Measurements from ENCODE around the gene FGF4. TPM values are rescaled to one million over a fixed set of nuclear protein-coding genes. Genes with fewer than 3 reads are reported as not detected.

Gene FGF4
- total RNA-seq, 2 donors from 2014 or later, result not detected

DNA sequence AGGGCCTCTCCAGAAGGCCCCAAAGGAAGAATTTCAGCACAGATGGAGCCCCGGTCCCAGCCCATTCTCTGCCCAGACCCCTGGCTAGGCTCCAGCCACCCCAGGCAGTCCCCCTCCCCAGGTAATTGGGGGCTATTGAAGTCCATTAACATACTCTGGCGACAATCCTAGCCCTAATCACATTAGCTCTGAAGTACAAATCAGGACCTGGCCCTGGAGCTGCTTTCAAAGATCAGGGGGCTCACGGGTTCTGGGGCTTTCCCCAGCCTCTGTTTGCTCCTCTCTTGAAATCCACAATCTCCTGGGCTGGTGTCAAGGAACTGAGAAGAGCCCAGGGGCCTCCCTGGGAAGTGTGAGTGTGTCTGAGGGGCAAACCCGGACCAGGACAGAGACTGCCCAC, 22.3 kb downstream of the FGF4 start:
- Histone ChIP-seq H3K27me3 (replicated peaks; ENCODE audit: insufficient read depth) (no peaks in the 10 kb centered on the region), H3K9me3 (no peaks in the 10 kb centered on the region), H3K27ac (no peak overlapping the region), H3K4me3 (no peak overlapping the region), H3K36me3 (no peaks in the 10 kb centered on the region), H3K4me1 (ENCODE audit: control insufficient read depth in 1 of 2, low read depth in 2 of 2) (no peaks in the 10 kb centered on the region)
- TF ChIP-seq, protein P1, sequence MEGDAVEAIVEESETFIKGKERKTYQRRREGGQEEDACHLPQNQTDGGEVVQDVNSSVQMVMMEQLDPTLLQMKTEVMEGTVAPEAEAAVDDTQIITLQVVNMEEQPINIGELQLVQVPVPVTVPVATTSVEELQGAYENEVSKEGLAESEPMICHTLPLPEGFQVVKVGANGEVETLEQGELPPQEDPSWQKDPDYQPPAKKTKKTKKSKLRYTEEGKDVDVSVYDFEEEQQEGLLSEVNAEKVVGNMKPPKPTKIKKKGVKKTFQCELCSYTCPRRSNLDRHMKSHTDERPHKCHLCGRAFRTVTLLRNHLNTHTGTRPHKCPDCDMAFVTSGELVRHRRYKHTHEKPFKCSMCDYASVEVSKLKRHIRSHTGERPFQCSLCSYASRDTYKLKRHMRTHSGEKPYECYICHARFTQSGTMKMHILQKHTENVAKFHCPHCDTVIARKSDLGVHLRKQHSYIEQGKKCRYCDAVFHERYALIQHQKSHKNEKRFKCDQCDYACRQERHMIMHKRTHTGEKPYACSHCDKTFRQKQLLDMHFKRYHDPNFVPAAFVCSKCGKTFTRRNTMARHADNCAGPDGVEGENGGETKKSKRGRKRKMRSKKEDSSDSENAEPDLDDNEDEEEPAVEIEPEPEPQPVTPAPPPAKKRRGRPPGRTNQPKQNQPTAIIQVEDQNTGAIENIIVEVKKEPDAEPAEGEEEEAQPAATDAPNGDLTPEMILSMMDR (IDR thresholded peaks at IDR 0.05), result no peak
- DNase-seq (ENCODE audit: low spot score) (no peak), ATAC-seq (ENCODE audit: insufficient number of reproducible peaks, low FRiP score, low read depth) (no peak)

DNA sequence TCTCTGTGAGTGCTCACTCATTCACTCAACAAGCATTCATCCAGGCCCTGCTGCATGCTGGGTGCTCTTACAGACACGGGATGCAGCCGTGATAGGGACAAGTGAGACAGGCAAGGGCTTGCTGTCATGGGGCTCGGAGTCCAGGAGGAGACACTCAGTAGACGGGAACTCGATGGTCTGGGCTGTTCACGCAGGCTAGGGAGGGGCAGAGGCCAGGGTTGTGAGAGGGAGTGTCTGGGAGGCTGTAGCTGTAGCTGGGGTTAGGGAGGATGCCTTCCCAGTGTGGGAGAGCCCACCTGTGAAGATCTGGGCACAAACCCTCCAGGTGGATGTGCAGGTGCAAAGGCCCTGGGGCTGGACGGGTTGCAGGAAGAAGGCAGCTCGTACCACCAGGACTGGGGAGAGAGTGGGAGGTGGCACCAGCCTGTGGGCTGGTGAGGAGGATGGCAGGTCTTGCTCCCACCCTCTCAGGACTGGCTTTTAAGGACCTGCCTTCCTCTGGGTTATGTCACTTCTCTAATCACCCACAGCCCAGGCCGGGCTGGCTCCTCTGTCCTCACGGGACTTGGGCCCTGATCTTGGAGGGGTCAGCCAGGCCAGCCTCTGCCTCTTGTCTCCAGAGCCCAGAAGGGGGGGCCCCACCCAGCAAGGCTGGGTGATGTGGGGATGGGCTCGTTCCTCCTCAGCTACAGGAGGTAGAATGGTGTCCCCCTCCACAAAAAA, 24.1 kb downstream of the FGF4 start:
- DNase-seq (ENCODE audit: low spot score) (no peak), ATAC-seq (ENCODE audit: insufficient number of reproducible peaks, low FRiP score, low read depth) (no peak)
- H3K4me1 ChIP-seq (ENCODE audit: control insufficient read depth in 1 of 2, low read depth in 2 of 2), result no peaks in the 10 kb centered on the region
- TF ChIP-seq, protein P1 (IDR thresholded peaks at IDR 0.05), result no peak
- H3K27ac ChIP-seq, result no peak overlapping the region
- H3K4me3 ChIP-seq, result no peak overlapping the region
- no peaks in the 10 kb centered on the region for H3K27me3 ChIP-seq (replicated peaks; ENCODE audit: insufficient read depth)
- H3K9me3 ChIP-seq, result no peaks in the 10 kb centered on the region
- H3K36me3 ChIP-seq, result no peaks in the 10 kb centered on the region

DNA sequence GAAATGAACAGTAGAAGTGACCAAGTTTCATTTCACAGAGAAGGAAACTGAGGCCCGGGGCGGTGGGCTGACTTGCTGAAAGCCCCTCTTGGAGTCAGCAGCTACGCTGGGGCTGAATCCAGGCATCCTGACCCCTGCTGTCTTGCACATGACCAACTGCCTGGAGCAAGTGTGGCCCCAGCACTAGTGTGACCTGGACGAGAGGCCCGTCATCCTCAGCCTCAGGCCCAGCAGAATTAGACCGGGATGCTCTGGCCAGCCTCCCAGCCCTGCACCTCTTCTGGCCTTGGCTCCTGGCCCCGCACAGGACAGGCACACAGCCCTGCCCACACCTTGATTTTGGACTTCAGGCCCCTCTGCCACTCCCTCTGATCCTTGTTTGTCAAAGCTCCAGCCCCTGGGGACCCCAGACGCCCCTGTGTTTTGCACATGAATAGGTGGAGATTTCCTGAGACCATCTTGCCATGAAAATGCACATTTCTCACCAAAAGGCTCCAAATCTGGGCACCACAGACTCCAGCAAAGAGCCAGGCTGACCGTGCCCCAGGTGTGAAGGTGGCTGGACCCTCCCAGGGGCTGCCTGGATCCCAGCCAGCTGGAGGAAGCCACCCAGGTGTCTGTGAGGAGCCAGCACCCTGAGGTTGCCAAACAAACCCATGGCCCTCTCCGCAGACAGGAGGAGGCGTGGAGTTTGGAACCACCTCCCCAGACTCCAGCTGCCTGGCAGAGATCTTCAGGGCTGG, 24.9 kb downstream of the FGF4 start:
- no peak overlapping the region for H3K4me3 ChIP-seq
- H3K36me3 ChIP-seq, result no peaks in the 10 kb centered on the region
- H3K27ac ChIP-seq, result no peak overlapping the region
- DNase-seq (ENCODE audit: low spot score) (no peak), ATAC-seq (ENCODE audit: insufficient number of reproducible peaks, low FRiP score, low read depth) (no peak)
- H3K4me1 ChIP-seq (ENCODE audit: control insufficient read depth in 1 of 2, low read depth in 2 of 2), result no peaks in the 10 kb centered on the region
- TF ChIP-seq, protein P1 (IDR thresholded peaks at IDR 0.05), result no peak
- H3K9me3 ChIP-seq, result no peaks in the 10 kb centered on the region
- no peaks in the 10 kb centered on the region for H3K27me3 ChIP-seq (replicated peaks; ENCODE audit: insufficient read depth)

DNA sequence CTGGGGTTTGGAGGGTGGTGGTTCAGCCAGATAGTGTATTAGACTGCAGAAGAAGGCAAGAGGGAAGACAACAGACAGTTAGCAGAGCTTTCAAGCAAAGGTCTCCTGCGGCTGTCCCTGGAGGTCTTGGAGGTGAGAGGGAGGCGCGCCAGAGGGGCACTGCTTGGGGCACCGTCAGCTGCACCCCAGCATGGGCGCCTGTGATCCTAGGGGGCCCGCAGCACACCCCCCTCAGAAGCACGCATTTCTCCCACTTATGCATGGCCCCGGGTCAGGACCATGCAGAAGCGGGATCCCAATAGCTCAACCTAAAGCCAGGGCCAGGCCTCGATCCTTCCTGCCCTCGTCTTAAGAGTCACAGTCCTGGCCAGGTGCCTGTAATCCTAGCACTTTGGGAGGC, 26.5 kb downstream of the FGF4 start:
- Histone ChIP-seq H3K27me3 (replicated peaks; ENCODE audit: insufficient read depth) (no peaks in the 10 kb centered on the region), H3K36me3 (no peaks in the 10 kb centered on the region), H3K4me1 (ENCODE audit: control insufficient read depth in 1 of 2, low read depth in 2 of 2) (no peaks in the 10 kb centered on the region), H3K9me3 (no peaks in the 10 kb centered on the region), H3K4me3 (no peak overlapping the region), H3K27ac (no peak overlapping the region)
- TF ChIP-seq, protein P1 (IDR thresholded peaks at IDR 0.05), result no peak
- no peak for ATAC-seq (ENCODE audit: insufficient number of reproducible peaks, low FRiP score, low read depth)
- DNase-seq (ENCODE audit: low spot score), result no peak

Measured in thoracic aorta (tissue), 2 donors.